Left colon (tissue), 2 donors: Measurements from ENCODE around the gene HOXB3. TPM values are rescaled to one million over a fixed set of nuclear protein-coding genes. Genes with fewer than 3 reads are reported as not detected.
"Not testable (repeated sequence)": the region's sequence is repeated elsewhere in the genome, so short reads cannot be mapped to it uniquely, and the experiment has no call there.

Source experiments
- ATAC-seq: fragments of 200-7000 bp; cut with Tn5 transposase; one replicate; pipeline ENCODE4 v1.9.1; 2020; ENCODE audit warnings: mild to moderate bottlenecking, moderate library complexity
- DNase-seq, 2 donors: peaks; one replicate each; pipeline ENCODE4 v3.0.0-alpha.2; 2020
- intact Hi-C, 2 donors: fragments of 100-400 bp; cut with DNase I in 1 of 2; cut with micrococcal nuclease in 1 of 2; formaldehyde crosslinking; loops; one replicate each; pipeline versions ENCODE4 v1.11.2 to v1.14.0; 2022; cut with DNase I, micrococcal nuclease
- total RNA-seq, 2 donors: library from RNA; stranded (reverse); fragmentation: NEBNext Ultra II Directional; extraction: Animal tissue kit (Norgen Biotek cat#: 25700); gene quantifications; one replicate each; pipeline ENCODE4 v1.2.1, GENCODE V29; 2021
- donor health status: DM: no; HTN: no; CAD: no.
- donor health status: DM: yes; HTN: yes; CAD: no.

HOXB3 gene
- total RNA-seq, 2 donors from 2014 or later: 35.8 to 41.9 TPM

DNA sequence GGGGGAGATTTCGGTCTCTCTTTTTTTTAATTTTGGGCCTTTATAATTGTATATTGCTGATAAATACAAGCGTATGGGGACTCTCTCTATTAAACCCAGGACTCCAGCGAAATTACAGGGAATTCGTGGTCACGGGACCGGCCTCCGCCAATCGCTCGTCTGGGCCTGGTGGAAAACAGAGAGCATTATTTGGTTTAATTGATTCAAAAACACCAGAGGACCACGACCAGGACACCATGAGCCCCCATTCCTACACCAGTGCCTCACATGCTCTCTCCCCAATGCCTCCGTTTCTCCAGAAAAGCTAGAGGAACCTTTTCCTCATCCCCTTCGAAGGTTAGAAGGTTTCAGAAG, 45.0 kb downstream of the HOXB3 start, which contains the start of gene HOXB2:
HOXB2 (minus strand) TSS at position 88 of the 354 bp plus-strand sequence. CDS start 198 bp downstream, outside the sequence.
- no peak for ATAC-seq
- DNase-seq: no peak
- intact Hi-C loops: no loop called here

DNA sequence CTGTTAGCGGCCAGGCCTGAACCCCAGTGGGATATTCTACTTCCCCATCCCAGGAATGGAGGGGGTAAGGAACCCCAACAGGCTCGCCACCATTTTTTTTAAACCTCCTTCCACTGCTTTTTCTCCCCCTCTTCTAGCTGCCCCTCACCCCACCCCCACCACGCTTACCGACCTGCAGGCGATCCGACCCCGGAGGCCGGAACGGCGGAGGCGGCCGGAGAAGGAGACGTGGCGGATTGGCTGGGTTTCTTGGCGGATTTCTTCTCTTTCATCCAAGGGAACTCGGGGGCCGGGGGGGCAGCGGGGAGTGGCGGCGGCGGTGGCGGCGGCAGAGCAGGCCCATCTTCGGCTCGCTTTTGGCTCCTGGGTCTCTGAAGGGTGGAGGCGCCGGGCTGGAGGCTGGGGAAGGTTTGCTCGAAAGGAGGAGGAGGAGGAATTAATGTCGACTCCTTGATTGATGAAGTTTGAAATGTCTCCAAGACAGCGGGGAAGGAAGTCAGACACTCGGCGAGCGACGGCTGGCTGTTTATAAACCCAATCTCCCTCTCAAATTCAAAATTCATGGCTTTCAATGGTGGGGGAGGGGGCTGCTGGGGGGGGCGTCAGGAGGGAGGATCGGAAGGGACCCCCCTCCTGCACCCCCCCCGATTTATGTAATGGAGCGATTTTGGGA, 45.6 kb downstream of the HOXB3 start:
- DNase-seq: peak; percentile 71 to 89
- ATAC-seq: no peak
- intact Hi-C loops: no loop called here

DNA sequence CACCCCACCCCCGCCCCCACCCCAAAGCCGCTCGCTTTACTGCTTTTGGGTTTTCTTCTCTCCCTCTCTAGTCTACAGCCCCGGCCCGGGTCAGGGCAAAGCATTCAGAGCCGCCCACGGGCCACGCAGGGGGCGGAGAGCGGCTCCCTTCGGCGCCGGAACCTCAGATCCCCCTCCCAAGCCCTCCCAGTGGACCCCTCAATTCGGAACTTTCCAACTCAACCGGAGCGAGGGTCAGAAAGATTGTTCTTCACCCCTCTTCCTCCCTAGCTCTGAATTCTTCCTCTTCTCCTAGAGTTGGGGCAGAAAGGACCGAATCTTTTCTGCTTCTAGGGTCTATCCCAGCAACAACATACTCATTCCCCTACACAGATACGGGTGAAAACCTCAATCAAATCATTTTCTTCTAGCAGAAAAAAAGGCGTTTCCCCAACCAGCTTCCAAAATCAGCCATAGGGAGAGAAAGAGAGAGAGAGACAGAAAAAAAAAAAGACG, 46.1 kb downstream of the HOXB3 start:
- no peak for DNase-seq
- intact Hi-C loops: no loop called here

DNA sequence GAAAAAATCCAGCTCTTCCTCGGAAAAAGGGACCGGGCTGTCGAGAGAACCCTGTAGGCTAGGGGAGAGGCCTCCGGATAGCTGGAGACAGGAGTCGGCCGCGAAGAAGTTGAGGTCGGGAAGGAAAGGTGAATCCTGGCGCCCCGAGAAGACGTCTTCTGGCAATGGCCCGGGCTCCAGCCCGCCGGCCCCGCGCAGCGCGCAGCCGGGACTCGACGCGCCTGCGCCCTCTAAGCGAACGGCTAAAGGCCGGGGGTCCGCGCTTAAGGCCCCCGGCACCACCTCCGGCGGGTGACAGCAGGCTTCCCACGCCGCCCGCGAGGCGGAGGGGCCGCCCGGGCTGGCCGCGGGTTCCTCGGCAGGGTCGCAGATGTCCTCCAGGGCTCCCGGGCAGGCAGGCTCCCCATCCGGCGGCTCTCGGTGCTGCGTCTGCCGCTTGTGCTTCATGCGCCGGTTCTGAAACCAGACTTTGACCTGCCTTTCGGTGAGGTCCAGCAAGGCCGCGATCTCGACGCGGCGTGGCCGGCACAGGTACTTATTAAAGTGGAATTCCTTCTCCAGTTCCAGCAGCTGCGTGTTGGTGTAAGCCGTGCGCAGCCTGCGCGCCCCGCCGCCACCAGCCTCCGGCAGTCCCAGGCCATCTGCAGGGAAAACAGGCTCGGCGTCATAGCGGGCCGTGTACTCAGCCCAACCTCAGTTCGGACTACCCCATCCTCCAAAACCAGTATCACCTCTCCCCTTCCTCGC, 46.8 kb downstream of the HOXB3 start:
- ATAC-seq (peak; percentile 77), DNase-seq (peak in 1 of 2 donors; percentile 60)
- intact Hi-C loops: no loop called here

More for the DNA sequence above, 46.1 kb downstream of the HOXB3 start:
- ATAC-seq: peak; percentile 11

DNA sequence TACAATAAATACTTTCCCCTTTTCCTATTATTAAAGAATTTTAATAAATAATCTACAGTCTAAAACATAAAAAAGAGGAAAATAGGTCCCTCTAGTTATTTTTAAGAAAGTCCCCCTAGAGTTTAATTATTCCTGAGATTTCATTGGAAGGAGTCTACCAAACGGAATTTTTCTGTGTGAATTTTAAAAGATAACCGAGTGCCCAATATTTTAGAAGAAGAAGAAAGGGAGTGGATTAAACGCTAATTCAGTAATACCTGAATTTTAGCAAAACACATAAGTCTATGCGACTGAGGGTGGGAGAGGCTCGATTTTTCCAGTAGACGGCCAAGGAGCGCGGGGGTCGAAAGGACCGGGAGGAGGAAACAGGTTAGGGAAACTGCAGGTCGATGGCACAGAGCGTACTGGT, 47.3 kb downstream of the HOXB3 start:
- ATAC-seq (peak; percentile 8), DNase-seq (no peak)
- intact Hi-C loops: no loop called here

DNA sequence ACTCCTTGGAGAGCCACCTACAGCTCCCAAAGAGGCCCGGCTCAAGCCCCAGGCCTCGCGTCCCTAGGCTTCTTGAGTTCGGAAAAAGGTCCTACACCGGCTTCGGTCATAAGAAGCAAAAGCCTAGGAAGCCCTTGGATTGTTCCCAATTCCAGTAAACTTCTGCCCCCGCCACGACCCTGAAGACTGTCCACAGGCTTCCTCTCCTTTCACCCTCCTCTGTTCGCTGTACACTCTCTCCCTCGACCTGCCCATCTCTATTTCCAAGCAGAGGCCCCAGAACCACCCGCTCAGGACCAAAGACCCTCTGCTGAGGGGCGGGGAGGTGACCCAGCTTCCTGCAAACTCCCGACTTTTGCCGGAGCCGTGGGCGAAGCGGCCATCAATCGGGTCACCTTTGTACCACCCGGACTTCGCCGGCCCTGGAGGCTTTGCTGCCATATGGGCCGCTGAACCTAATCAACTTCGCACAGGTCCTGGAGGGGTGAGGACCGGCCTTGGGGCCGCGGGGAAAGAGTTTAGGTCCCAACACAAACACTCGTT, 47.9 kb downstream of the HOXB3 start:
- DNase-seq (no peak), ATAC-seq (no peak)
- intact Hi-C loops: no loop called here

DNA sequence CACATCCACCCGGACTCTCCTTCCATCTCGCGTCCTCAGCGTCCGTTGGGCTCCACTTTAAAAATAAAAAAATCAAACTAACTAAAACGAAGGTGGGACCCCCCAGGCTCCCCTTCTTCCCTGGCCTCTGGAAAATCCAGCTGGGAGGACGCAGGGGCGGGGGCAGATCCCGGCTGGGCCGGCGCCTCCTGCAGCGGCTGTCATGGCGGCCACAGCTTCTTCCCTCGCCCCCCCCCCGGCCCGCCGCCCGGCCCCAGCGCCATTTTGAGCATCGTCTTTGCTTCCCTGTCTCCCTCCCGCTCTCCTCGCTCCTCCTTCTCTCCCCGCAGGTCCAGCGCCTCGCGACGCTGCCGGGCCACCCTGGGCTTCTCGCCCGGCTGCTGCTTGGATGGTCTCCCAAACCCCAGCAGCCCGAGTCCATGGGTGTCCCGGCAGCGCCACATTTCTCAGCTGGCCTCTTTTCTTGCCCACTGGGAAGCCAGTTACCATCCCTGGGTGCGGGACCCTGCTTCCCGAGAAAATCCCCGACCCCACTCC, 48.4 kb downstream of the HOXB3 start:
- intact Hi-C loops: no loop called here
- no peak for DNase-seq
- no peak for ATAC-seq

DNA sequence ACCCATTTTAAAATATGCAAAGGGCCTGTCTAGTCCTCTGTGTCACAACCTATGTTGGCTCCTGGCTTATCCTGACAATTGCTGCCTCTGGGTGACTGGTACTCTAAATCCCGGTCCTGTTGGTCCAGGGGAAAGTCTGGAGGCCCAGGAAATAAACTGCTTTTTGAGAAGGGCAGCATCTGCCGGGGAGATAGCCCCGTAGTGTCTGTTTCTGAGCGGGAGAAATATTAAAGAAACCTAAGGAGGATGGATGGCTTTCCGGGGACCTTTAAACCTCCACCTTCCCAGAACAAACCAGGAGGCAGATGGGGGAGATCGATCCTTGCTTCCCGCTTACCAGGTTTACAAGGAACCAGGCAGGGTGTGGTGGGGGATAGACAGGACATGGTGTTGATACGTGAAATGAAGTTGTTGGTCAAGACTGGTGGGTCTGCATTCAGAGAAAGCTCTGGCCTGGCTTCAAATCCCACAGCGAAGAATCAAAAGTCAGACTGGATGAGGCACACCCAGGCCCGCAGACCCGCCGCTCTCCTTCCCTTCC, 48.9 kb downstream of the HOXB3 start:
- intact Hi-C loops: no loop called here
- ATAC-seq: no peak
- no peak for DNase-seq

DNA sequence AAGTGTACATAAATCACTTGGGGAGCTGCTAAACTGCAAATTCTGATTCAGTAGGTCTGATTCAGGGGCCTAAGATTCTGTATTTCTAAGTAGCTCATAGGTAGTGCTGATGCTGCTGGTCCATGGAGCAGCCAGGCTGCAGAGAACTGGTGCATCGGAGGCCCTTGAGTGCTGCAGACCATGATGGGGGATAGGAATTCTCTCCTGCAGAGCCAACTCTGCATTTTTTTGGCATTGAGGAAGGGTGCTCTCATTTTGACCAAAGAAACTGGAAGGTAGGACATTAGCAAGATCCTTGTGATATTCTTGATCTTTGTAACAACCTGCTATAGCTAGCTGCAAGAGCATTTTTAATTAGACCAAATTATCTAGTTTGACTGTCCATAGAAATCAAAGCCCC, 49.8 kb downstream of the HOXB3 start:
- intact Hi-C loops: no loop called here
- no peak for ATAC-seq
- DNase-seq: no peak

DNA sequence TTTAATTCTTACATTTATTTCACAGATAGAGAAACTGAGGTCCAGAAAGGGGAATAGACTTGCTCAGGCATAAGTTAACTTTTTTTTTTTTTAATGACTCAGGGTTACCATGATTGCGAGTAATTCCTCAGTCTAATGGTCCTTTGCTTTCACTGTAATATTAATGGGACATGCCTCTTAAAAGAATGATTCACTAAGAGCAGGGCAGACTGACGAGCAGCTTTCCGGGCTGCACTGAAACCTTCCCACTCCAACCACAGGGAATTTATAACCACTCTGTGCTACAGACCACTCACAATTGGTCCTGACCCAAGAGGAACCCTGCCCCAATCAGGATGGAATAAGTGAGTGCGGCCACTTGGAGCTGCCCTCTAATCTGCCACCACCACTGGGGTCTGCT, 50.9 kb downstream of the HOXB3 start:
- ATAC-seq (no peak), DNase-seq (no peak)
- intact Hi-C loops: no loop called here

DNA sequence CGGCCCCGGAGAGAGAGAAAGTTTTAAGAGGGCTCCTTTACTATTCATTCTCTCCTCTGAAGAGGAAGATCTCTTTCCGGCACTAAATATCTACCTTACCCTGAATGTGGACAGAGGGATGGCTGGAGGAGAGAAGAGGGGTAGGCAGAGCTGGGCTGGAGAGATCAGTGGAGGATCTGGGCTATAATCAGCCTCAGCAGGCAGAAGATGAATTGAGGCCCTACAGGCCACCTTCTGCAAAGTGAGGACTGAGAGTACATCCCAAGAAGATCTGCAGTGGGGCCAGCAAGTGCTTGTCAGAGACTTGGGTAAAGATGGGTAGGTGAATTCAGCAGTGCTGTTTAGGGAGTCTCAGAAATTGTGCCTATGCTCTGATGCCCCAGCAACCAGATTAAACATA, 52.7 kb downstream of the HOXB3 start:
- intact Hi-C loops: no loop called here
- ATAC-seq (no peak), DNase-seq (no peak)

DNA sequence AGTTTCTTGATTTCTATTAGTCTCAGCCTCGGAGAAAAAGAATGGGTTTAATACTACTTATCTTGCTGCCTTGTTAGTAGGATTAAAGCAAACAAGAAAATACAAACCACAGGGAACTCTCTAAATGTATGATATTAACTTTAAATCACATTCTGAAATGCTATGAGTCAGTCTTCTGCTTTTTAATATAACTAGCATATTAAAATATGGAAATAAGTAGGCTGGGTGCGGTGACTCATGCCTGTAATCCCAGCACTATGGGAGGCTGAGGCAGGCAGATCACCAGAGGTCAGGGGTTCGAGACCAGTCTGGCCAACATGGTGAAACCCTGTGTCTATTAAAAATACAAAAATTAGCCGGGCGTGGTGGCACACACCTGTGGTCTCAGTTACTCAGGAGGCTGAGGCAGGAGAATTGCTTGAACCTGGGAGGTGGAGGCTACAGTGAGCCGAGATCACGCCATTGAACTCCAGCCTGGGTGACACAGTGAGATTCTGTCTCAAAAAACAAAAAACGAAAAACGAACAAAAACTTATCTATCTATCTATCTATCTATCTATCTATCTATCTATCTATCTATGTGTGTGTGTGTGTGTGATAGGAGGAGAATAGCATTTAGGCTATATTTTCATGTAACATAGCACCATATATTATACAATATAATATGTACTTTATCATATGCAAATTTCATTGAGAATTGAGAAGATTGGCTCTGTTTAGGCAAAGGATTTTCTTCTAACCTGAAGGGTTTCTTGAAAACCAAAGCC, 54.1 kb downstream of the HOXB3 start:
- intact Hi-C loops, ATAC-seq, DNase-seq: not testable (repeated sequence)

DNA sequence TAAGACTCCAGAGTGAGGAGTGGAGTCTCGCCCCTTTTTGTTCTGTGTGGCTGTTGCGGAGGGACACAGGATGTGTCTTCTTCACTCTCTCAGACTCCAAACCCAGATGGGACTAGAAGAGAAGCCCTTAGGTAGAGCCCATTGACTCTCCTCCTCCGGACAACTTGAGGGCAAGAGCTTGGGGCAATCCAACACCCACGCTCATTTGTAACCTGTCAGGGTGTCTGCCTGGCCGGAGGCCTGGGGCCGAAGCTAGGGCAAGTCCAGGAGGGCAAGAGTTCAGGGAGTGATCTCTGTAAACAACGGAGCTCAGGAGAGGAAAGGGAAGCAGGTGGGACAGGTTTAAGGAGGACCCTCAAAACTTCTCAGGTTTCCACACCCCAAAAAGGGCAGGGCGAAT, 57.8 kb downstream of the HOXB3 start:
- intact Hi-C loops: no loop called here
- DNase-seq (no peak), ATAC-seq (no peak)

DNA sequence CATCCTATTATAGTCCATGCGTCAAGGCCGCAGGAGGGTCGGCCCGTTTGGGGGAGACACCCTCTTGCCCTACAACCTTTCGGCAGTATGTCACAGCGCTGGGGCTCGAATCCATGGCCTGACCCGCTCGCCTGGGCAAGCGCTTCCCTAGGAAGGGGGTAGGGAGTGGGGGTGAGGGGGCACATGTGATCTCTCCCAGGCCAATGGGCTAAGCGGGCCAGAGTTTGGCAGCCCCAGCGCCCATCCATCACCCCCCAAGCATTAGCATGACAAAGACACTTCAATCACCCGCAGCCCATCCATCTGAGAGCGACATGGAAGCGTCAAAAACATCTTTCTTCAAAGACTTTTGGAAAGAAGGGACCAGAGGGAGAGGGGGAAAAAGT, 59.2 kb downstream of the HOXB3 start, which contains the start of gene HOXB1:
HOXB1 (minus strand) TSS at position 125 of the 386 bp plus-strand sequence; CDS start at position 18, 107 bp downstream.
- intact Hi-C loops: no loop called here
- no peak for DNase-seq

DNA sequence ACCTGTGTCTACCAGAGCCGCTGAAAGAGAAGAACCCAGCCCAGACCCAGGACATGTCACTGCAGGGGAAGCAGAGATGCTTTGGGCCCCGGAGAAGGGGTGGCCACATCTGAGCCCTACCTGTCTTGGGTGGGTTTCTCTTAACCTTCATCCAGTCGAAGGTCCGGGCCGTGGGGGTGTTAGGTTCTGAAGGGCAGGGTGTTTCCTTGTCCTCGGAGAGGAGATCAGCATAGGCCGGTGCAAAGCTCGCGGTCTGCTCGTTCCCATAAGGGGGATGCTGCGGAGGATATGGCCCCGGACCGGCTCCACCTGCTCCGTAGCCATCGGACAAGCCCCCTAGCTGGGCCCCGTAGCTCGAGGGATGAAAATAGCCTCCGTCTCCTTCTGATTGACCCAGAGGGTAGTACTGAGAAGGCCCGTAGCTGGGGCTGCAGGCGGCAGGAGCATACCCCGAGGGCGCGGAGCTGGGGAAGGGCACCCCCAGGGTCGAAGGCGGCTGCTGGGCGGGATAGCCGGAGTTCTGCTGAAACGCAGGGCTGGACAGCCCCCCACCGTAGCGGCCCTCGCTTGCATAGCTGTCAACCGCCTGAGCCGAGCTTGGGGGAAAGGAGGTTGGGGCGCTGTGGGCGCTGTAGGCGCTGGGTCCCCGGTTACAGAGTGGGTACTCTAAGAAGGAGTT, 59.7 kb downstream of the HOXB3 start:
- intact Hi-C loops: no loop called here
- ATAC-seq (no peak), DNase-seq (no peak)

More for the DNA sequence above, 59.2 kb downstream of the HOXB3 start, which contains the start of gene HOXB1:
- ATAC-seq: no peak

DNA sequence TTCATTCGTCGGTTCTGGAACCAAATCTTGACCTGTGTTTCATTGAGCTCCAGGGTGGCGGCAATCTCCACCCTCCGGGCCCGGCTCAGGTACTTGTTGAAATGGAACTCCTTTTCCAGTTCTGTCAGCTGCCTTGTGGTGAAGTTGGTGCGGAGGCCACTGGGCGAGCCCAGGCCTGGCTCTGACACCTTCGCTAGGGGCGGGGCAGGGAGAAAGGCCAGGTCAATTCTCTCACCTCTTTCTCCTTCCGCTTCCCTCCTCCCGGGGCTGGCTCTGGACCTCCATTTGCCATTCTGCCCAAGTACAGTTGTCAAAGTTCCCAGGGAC, 60.4 kb downstream of the HOXB3 start:
- no peak for DNase-seq

DNA sequence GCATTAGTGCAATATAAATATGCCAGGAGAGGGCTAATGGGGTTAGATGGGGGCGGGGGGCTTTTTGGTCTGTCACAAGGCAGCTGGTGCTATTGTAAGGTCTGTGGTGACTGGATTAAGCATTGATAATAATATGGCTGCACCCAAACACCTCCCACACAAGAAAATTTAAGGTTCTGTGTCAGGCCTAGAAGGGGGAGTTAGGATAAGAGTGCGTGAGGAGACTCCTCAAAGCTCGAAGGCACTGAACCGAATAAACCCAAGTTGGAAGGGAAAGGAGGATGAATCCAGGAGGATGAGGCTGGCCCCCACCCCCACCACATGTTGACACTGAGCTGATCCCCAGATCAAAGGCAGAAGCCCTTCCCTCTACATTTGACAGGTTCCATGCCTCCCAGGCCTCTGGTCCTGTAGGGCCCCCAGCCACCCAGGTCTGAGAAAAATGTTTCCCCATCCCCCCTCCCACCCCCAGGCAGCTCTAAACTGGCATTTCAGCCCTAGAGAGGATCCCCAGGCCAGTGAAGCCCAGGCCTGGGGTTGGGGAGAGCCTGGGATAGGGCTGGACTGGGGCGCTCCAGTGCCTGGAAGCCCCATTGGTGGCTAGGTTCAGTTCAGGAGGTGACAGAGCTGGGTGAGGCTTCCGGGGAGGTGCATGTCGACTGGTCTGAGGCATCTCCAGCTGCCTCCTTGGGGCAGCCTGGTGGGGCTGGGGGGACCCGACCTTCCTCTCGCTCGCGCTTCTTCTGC, 60.9 kb downstream of the HOXB3 start:
- ATAC-seq: no peak
- DNase-seq: no peak
- intact Hi-C loops: no loop called here

More for the DNA sequence above, 60.4 kb downstream of the HOXB3 start:
- no peak for ATAC-seq
- intact Hi-C loops: no loop called here
